ENCODE measurements around the gene PTPRM.

DNA sequence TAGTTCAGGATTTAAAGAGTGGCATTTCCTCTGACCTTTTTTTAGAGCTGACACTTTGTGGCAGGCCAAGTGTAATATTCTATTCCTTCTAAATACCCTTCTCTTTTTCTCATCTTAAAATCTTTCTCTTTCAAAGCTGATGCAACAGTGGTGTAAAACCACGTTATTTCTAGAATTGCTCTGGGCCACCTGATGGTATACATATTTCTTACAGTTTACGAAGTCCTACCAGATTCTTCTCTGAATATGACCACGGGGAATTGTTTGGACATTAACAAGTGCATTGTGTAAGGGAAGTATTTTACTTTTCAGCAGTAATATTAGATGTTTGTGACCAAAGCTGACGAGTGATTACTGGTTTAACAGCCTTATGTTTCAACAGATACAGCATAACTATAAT, 109.9 kb downstream of the PTPRM start:
- TF ChIP-seq POLR2A (IDR thresholded peaks at IDR 0.05; ENCODE audit: low read depth) (no peak), EP300 (IDR thresholded peaks at IDR 0.05) (no peak), POLR2AphosphoS5 (IDR thresholded peaks at IDR 0.05) (no peak)
- TF ChIP-seq, protein P1, sequence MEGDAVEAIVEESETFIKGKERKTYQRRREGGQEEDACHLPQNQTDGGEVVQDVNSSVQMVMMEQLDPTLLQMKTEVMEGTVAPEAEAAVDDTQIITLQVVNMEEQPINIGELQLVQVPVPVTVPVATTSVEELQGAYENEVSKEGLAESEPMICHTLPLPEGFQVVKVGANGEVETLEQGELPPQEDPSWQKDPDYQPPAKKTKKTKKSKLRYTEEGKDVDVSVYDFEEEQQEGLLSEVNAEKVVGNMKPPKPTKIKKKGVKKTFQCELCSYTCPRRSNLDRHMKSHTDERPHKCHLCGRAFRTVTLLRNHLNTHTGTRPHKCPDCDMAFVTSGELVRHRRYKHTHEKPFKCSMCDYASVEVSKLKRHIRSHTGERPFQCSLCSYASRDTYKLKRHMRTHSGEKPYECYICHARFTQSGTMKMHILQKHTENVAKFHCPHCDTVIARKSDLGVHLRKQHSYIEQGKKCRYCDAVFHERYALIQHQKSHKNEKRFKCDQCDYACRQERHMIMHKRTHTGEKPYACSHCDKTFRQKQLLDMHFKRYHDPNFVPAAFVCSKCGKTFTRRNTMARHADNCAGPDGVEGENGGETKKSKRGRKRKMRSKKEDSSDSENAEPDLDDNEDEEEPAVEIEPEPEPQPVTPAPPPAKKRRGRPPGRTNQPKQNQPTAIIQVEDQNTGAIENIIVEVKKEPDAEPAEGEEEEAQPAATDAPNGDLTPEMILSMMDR (IDR thresholded peaks at IDR 0.05), result no peak

Data from esophagus muscularis mucosa (tissue), 4 donors.